ENCODE results near the gene THADA.

THADA gene

GRCh38 chr2:43276266-43276941, 319.4 kb downstream of the THADA start:
- DNase-seq (ENCODE audit: low read depth), result no peak

GRCh38 chr2:43274721-43275120, 321.1 kb downstream of the THADA start:
- DNase-seq (ENCODE audit: low read depth), result no peak

GRCh38 chr2:43274055-43274454, 321.8 kb downstream of the THADA start:
- no peak for DNase-seq (ENCODE audit: low read depth)

- DNase-seq (ENCODE audit: low read depth), result no peak
Observed at GRCh38 chr2:43273529-43273928, 322.3 kb downstream of the THADA start.

- DNase-seq (ENCODE audit: low read depth), result no peak
Observed at GRCh38 chr2:43270930-43271615, 324.8 kb downstream of the THADA start.

- DNase-seq (ENCODE audit: low read depth), result no peak
Observed at GRCh38 chr2:43270461-43270860, 325.4 kb downstream of the THADA start.

- DNase-seq (ENCODE audit: low read depth), result no peak
Observed at GRCh38 chr2:43269706-43270105, 326.1 kb downstream of the THADA start.

GRCh38 chr2:43269074-43269572, 326.7 kb downstream of the THADA start:
- DNase-seq (ENCODE audit: low read depth), result no peak

GRCh38 chr2:43268066-43268953, 327.5 kb downstream of the THADA start:
- no peak for DNase-seq (ENCODE audit: low read depth)

- no peak for DNase-seq (ENCODE audit: low read depth)
Observed at GRCh38 chr2:43267381-43267780, 328.5 kb downstream of the THADA start.

GRCh38 chr2:43266711-43267111, 329.1 kb downstream of the THADA start:
- no peak for DNase-seq (ENCODE audit: low read depth)

- no peak for DNase-seq (ENCODE audit: low read depth)
Observed at GRCh38 chr2:43265421-43265820, 330.4 kb downstream of the THADA start.

- DNase-seq (ENCODE audit: low read depth), result no peak
Observed at GRCh38 chr2:43265001-43265400, 330.8 kb downstream of the THADA start.

GRCh38 chr2:43262951-43263350, 332.9 kb downstream of the THADA start:
- DNase-seq (ENCODE audit: low read depth), result no peak

- DNase-seq (ENCODE audit: low read depth), result no peak
Observed at GRCh38 chr2:43262239-43262638, 333.6 kb downstream of the THADA start.

- DNase-seq (ENCODE audit: low read depth), result no peak
Observed at GRCh38 chr2:43259512-43259911, 336.3 kb downstream of the THADA start.

- no peak for DNase-seq (ENCODE audit: low read depth)
Observed at GRCh38 chr2:43258547-43259156, 337.2 kb downstream of the THADA start.

- DNase-seq (ENCODE audit: low read depth), result no peak
Observed at GRCh38 chr2:43255296-43255910, 340.4 kb downstream of the THADA start.

GRCh38 chr2:43254331-43254730, 341.5 kb downstream of the THADA start:
- DNase-seq (ENCODE audit: low read depth), result no peak

GRCh38 chr2:43251171-43251731, 344.6 kb downstream of the THADA start:
- DNase-seq (ENCODE audit: low read depth), result no peak

- no peak for DNase-seq (ENCODE audit: low read depth)
Observed at GRCh38 chr2:43250015-43250414, 345.8 kb downstream of the THADA start.
